ENCODE data around the gene PCNT. TPM values are rescaled to one million over a fixed set of nuclear protein-coding genes. Genes with fewer than 3 reads are reported as not detected.
A peak's percentile ranks its signal among the peaks of the same experiment; 100 is the strongest.

The PCNT gene
- total RNA-seq, 1 experiment from 2014 or later = 34.0 TPM

GRCh38 chr21:46438241-46438640 is 114.3 kb downstream of the PCNT start:
- Mint-ChIP-seq H3K36me3 (ENCODE audit: insufficient read depth, unreplicated experiment) (peaks cover 74% of the 10 kb centered on the region), H3K9me3 (ENCODE audit: unreplicated experiment) (no peaks in the 10 kb centered on the region), H3K27me3 (ENCODE audit: insufficient read depth, unreplicated experiment) (no peaks in the 10 kb centered on the region), H3K27ac (ENCODE audit: low read depth, unreplicated experiment) (no peak overlapping the region), H3K4me3 (ENCODE audit: unreplicated experiment) (no peak overlapping the region), H3K4me1 (ENCODE audit: insufficient read depth, unreplicated experiment) (no peaks in the 10 kb centered on the region)
- no TSS peak for BruUV-seq (replicated peaks)
- ChIA-PET POLR2A (interaction anchor here (0.7 to 1.1 kb wide), 3 partner anchors 19 to 197 kb away, joined by 3 read pairs; partner anchors contain the start of gene PRMT2), CTCF (interaction anchor here (0.7 kb wide), 1 partner anchor 305 kb away, joined by 3 read pairs; no protein-coding TSS in a partner anchor)
- intact Hi-C loops (cut with micrococcal nuclease) = no loop called here
- no peak for TF ChIP-seq CTCF (IDR thresholded peaks at IDR 0.05; ENCODE audit: unreplicated experiment)
- DNase-seq (ENCODE audit: unreplicated experiment) = no peak

- Mint-ChIP-seq H3K4me3 (ENCODE audit: unreplicated experiment) (no peak overlapping the region), H3K36me3 (ENCODE audit: insufficient read depth, unreplicated experiment) (peaks cover 69% of the 10 kb centered on the region), H3K27ac (ENCODE audit: low read depth, unreplicated experiment) (peak overlapping the region; percentile 12), H3K27me3 (ENCODE audit: insufficient read depth, unreplicated experiment) (no peaks in the 10 kb centered on the region), H3K9me3 (ENCODE audit: unreplicated experiment) (no peaks in the 10 kb centered on the region), H3K4me1 (ENCODE audit: insufficient read depth, unreplicated experiment) (no peaks in the 10 kb centered on the region)
- TF ChIP-seq CTCF (IDR thresholded peaks at IDR 0.05; ENCODE audit: unreplicated experiment) = no peak
- DNase-seq (ENCODE audit: unreplicated experiment) = no peak
- POLR2A ChIA-PET = no interaction called here
- intact Hi-C loops (cut with micrococcal nuclease) = no loop called here
- no TSS peak for BruUV-seq (replicated peaks)
- CTCF ChIA-PET = no interaction called here
These were observed 116.0 kb downstream of the PCNT start for GRCh38 chr21:46439906-46440305.

- no peaks in the 10 kb centered on the region for H3K27me3 Mint-ChIP-seq (ENCODE audit: insufficient read depth, unreplicated experiment)
- DNase-seq (ENCODE audit: unreplicated experiment) = no peak
- no peak for TF ChIP-seq CTCF (IDR thresholded peaks at IDR 0.05; ENCODE audit: unreplicated experiment)
- H3K4me1 Mint-ChIP-seq (ENCODE audit: insufficient read depth, unreplicated experiment) = no peaks in the 10 kb centered on the region
- H3K36me3 Mint-ChIP-seq (ENCODE audit: insufficient read depth, unreplicated experiment) = peaks cover 77% of the 10 kb centered on the region
- H3K9me3 Mint-ChIP-seq (ENCODE audit: unreplicated experiment) = no peaks in the 10 kb centered on the region
- CTCF ChIA-PET = no interaction called here
- intact Hi-C loops (cut with micrococcal nuclease) = no loop called here
- no TSS peak for BruUV-seq (replicated peaks)
- POLR2A ChIA-PET = no interaction called here
- no peak overlapping the region for H3K4me3 Mint-ChIP-seq (ENCODE audit: unreplicated experiment)
- no peak overlapping the region for H3K27ac Mint-ChIP-seq (ENCODE audit: low read depth, unreplicated experiment)
These were observed 117.4 kb downstream of the PCNT start for GRCh38 chr21:46441331-46441730.

GRCh38 chr21:46441961-46442498 is 118.1 kb downstream of the PCNT start:
- no peak for DNase-seq (ENCODE audit: unreplicated experiment)
- ChIA-PET POLR2A (no interaction called here), CTCF (interaction anchor here (0.5 to 0.6 kb wide), 2 partner anchors 79 to 694 kb away, joined by 3 read pairs; no protein-coding TSS in a partner anchor)
- H3K27ac Mint-ChIP-seq (ENCODE audit: low read depth, unreplicated experiment) = no peak overlapping the region
- intact Hi-C loops (cut with micrococcal nuclease) = no loop called here
- peaks cover 84% of the 10 kb centered on the region for H3K36me3 Mint-ChIP-seq (ENCODE audit: insufficient read depth, unreplicated experiment)
- H3K4me1 Mint-ChIP-seq (ENCODE audit: insufficient read depth, unreplicated experiment) = no peaks in the 10 kb centered on the region
- no peaks in the 10 kb centered on the region for H3K27me3 Mint-ChIP-seq (ENCODE audit: insufficient read depth, unreplicated experiment)
- BruUV-seq (replicated peaks) = no TSS peak
- no peaks in the 10 kb centered on the region for H3K9me3 Mint-ChIP-seq (ENCODE audit: unreplicated experiment)
- H3K4me3 Mint-ChIP-seq (ENCODE audit: unreplicated experiment) = no peak overlapping the region
- TF ChIP-seq CTCF (IDR thresholded peaks at IDR 0.05; ENCODE audit: unreplicated experiment) = no peak

Measured in MCF 10A (cell line).